Measurements from ENCODE around the gene MSL1. TPM values are rescaled to one million over a fixed set of nuclear protein-coding genes. Genes with fewer than 3 reads are reported as not detected.
A peak's percentile ranks its signal among the peaks of the same experiment; 100 is the strongest.

MSL1 gene
- total and polyA plus RNA-seq, 2 of the 13 experiments (the other 11 are each of a cell fraction or from before 2014, with no cell fraction given), result 63.8 to 88.5 TPM

- TF ChIP-seq TFDP1 (CRISPR knock-in tag; IDR thresholded peaks at IDR 0.05; ENCODE audit: borderline replicate concordance) (no peak), ZNF83 (CRISPR knock-in tag; IDR thresholded peaks at IDR 0.05; ENCODE audit: borderline replicate concordance) (no peak), ZFAT (CRISPR knock-in tag; conservative IDR thresholded peaks at IDR 0.05) (no peak), ZHX2 (IDR thresholded peaks at IDR 0.05; ENCODE audit: low read depth) (no peak), ZHX2 (CRISPR knock-in tag; IDR thresholded peaks at IDR 0.05; ENCODE audit: borderline replicate concordance) (no peak), HHEX (CRISPR knock-in tag; IDR thresholded peaks at IDR 0.05) (no peak), SMAD9 (CRISPR knock-in tag; IDR thresholded peaks at IDR 0.05) (no peak), AHDC1 (CRISPR knock-in tag; IDR thresholded peaks at IDR 0.05; ENCODE audit: borderline replicate concordance) (peak; percentile 80; the same call in 1 of the 2 replicates)
Measured at GRCh38 chr17:40173091-40173777, 51.5 kb downstream of the MSL1 start (continued).
